UCSD-AML1 (cell line): ENCODE data around the gene VILL.

Experiments
- DNase-seq: peaks from one replicate; lab custom pipeline; 2025; ENCODE audit not compliant: unreplicated experiment; lab: John Stamatoyannopoulos, UW

Gene VILL

GRCh38 chr3:37990527-37990926 is at the start of gene VILL:
TSS of gene VILL (plus strand) at chr3:37990786. CDS start at chr3:37993673, 2,887 bp downstream.
- DNase-seq, result no peak

DNA sequence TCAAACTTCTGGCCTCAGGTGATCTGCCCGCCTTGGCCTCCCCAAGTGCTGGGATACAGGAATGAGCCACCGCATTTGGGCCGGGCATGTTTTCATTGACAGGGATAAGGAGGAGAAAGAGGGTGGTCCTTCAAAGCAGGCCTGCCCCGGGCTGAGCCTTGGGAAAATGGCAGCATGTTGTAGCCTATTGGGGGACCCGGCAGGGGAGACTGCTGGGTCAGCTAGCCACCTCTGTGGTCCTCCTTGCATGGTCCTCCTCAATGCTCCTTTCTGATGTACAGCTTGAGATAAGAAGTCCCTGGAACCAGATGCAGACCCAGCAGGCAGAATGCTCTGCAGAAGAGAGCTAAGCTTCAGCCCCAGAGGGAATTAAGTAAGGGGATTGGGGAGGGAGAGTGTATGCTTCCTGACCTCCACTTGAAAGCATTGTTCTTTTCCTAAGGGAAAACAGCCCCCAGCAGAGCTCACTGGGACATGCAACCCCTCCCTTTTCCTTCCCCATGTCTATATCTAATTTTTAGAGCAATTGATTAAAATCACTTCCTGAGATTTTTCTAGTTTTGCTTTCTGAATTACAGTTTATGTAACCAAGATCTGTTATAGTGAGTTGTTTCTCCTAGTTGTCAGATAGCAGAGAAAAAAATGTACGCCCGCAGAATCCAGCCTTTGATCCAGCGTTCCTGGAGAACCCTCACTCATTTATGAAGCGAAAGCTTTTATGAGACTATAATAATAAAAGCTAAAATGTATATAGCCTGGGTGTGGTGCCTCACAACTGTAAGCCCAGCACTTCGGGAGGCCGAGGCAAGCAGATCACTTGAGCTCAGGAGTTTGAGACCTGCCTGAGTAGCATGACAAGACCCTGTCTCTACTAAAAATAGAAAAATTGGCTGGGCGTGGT is 48.7 kb upstream of the VILL start:
- no peak for DNase-seq

DNA sequence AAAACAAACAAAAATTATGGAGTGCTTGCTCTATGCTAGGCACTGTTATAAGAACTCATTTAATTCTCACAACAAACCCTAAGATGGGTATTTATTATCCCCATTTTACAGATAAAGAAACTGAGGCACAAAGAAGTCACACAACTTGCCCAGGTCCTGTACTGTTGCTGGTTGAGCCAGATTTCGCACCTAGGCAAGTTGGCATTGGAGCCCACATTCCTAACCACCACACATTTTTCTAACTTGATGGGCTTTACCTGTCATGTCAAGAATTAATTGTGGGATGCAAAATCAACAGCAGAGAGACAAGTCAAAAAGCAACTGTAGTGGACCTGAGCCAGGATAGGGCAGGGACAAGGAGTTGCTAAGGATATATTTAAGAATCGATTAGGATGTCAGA is 47.9 kb upstream of the VILL start:
- no peak for DNase-seq

DNA sequence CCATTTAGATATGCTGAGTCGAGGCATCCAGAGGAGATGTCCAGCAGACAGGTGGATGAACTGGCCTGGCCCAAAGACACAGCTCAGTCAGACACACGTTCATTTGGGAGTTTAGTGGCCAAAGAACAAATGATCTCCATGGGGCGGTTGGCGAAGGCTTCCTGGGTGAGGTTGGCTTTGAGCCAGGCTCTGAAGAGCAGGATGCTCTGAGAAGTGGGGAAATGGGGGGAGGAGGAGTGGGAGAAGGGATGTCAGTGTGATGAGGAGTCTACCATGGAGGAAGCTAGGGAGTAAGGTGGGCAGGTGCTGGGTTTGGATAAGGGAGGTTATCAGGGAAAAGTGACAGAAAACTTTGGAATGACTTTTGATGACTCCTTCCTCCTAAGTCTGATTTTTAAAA is 47.5 kb upstream of the VILL start:
- DNase-seq, result no peak

- no peak for DNase-seq
Measured at GRCh38 chr3:37943631-37944314, 46.8 kb upstream of the VILL start.

DNA sequence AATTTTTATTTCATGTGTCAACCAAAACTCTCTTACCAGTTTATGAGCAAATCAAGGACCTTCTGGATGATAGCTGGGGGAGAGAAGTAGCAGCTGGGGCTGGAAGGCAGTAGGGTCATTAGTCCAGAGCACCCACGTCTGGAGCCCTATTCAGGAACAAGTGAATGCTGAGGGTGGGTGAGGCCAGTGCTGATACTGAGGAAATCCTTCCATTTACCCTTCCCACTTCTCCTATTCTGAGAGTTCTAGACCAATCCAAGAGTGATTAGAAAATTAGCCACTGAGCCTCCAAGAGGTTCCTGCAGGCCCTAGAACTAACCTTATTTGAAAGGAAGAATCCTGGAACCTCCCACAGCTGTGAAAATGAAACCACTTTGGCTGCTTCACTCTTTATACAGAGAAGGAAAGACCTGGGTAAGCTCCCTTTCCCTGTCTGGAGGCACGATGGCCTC is 46.2 kb upstream of the VILL start:
- DNase-seq, result no peak

- no peak for DNase-seq
Measured at GRCh38 chr3:37945156-37945806, 45.3 kb upstream of the VILL start.

DNA sequence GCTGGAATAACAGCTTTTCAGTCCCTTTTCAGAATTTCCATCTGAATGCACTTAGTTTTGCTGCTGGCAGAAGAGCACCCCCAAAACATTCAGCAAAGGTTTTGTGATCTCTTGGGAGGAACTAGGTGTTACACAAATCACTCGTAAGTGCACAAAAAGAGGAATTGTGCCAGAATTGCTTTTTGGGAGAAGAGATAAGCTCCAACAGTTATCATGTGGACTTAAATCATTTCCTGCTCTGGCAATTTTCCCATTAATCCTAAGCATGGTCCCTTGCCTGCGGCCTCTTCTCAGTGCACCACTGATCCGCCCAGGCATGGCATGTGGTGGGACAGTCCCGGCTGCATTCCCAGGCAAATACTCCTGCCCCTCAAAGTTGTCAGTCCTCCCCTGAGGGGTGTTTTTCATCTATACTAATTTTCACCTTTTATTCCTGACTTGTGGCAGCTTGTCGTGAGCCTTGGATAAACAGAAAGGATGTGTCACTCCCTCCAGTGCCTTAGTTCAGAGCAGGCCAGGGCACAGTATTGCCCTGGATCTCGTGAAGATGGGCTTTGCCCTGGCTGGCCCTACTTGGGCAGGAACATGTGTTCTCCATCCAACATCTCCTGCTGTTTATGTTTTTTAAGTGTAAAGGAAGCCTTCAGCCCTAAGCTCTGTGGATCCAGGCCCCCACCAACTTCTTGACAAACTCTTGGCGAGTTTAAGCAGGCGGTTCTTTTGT is 44.6 kb upstream of the VILL start:
- DNase-seq, result no peak

DNA sequence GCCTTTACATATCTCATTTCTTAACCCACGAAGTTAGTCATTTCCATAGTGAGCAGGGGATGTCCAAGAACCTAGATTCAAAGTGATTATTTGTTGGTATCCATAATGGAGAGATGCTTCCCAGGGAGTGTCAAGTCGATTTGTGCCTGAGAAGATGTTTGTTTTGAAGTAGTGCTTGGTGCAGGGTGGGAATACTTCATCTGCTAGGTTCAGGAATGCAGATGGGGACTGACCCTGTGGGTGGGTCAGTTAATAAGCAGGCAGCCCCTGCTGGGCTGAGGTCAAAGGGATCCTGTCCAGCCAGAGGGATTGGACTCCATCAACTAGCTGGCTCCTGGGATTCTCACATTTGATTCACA is 44.1 kb upstream of the VILL start:
- no peak for DNase-seq

DNA sequence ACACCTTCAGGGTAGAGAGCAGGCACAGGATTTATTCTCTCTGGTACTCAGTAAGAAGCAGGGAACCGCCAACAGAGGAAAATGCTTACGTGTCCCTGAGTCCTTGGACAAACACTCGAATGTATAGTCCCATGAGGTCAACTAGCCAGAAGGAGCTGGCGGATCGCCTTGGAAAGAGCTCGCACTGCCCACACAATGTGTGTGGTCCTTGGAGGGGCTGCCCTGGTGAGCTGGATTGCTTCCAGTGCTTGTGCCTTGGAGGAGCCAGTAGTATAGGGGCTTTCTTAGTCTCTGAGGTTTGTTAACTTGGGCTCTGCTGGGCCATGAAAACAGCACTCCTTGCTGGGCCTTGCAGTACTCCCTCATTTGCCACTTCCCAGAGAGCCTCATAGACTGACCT is 40.7 kb upstream of the VILL start:
- no peak for DNase-seq

GRCh38 chr3:37952564-37952963 is 38.0 kb upstream of the VILL start:
- DNase-seq, result no peak

GRCh38 chr3:37953226-37953625 is 37.4 kb upstream of the VILL start:
- no peak for DNase-seq

DNA sequence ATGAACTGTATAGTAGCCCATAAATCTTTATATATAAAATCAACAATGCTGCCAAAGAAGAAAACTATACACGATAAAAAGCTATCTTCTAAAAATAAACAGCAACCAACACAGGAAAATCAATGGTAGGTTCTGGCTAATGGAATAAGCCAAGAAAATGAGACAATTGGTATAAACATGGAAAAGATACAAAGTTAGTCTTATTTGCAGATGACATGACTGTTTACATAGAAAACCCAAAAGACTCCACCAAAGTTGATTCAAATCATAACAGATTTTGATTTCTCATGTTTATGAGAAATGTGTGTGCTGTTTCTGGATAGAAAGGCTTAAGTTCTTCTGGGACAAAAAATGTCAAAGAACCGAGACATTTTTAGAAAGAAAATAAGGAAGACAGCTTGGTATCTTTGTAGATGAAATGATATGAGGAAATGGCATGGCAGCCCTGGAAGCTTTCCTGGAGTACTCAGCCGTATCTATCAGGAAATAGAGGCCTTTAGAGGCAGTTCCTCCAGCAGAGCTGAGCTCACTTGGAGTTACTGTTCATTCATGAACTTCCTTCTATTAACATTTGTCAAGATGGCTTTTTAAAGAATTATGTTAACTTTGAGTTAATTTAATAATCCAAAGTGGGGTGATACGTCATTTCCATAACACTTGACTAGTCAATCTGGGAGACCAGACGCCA is 36.7 kb upstream of the VILL start:
- DNase-seq, result no peak

GRCh38 chr3:37954881-37955280 is 35.7 kb upstream of the VILL start:
- DNase-seq, result no peak

GRCh38 chr3:37955918-37956707 is 34.5 kb upstream of the VILL start:
- DNase-seq, result no peak

GRCh38 chr3:37956723-37957538 is 33.7 kb upstream of the VILL start:
- DNase-seq, result no peak

DNA sequence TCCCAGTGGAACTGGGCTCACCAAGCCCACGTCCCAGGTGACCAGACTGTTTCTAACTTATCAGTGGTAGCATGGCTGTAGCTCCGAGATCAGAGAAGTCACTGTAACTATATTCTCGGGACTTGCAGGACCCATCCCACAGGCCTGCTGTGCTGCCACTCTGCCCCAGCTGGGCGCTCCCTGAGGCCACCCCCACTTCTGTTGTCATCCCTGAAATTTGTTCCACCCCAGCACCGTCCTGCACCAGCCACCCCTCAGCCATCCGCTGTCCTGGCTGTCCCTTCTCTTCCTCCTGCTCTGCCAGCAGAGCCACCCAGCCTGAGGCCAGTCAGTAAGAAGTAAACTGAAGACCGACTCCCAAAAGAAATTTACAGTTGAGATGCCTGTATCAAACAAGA is 33.0 kb upstream of the VILL start:
- DNase-seq, result no peak

GRCh38 chr3:37961622-37962431 is 28.8 kb upstream of the VILL start:
- no peak for DNase-seq
